ENCODE data around the gene FOXE3. TPM values are rescaled to one million over a fixed set of nuclear protein-coding genes. Genes with fewer than 3 reads are reported as not detected.

Gene FOXE3
- total RNA-seq: not detected

- ATAC-seq: no peak
- DNase-seq (ENCODE audit: low spot score): no peak
Observed at GRCh38 chr1:47415728-47416318, at the start of gene FOXE3. FOXE3 (plus strand) TSS chr1:47416285; CDS start chr1:47416316, 31 bp downstream.

GRCh38 chr1:47367651-47368050 lies 48.4 kb upstream of the FOXE3 start:
- no peak for ATAC-seq
- DNase-seq (ENCODE audit: low spot score): no peak

GRCh38 chr1:47371016-47371517 lies 45.0 kb upstream of the FOXE3 start:
- DNase-seq (ENCODE audit: low spot score) (no peak), ATAC-seq (no peak)

- DNase-seq (ENCODE audit: low spot score): no peak
- ATAC-seq: no peak
Observed at GRCh38 chr1:47374501-47374900, 41.6 kb upstream of the FOXE3 start.

- no peak for DNase-seq (ENCODE audit: low spot score)
- ATAC-seq: peak; percentile 67
Observed at GRCh38 chr1:47378147-47378546, 37.9 kb upstream of the FOXE3 start.

GRCh38 chr1:47380699-47381098 lies 35.4 kb upstream of the FOXE3 start:
- ATAC-seq: peak; percentile 96

GRCh38 chr1:47382399-47382983 lies 33.6 kb upstream of the FOXE3 start:
- ATAC-seq: no peak
- no peak for DNase-seq (ENCODE audit: low spot score)

More at GRCh38 chr1:47380699-47381098, 35.4 kb upstream of the FOXE3 start:
- no peak for DNase-seq (ENCODE audit: low spot score)

GRCh38 chr1:47384083-47384482 lies 32.0 kb upstream of the FOXE3 start:
- no peak for DNase-seq (ENCODE audit: low spot score)

GRCh38 chr1:47385020-47385419 lies 31.1 kb upstream of the FOXE3 start:
- no peak for ATAC-seq
- no peak for DNase-seq (ENCODE audit: low spot score)

More at GRCh38 chr1:47384083-47384482, 32.0 kb upstream of the FOXE3 start:
- no peak for ATAC-seq

- ATAC-seq (no peak), DNase-seq (ENCODE audit: low spot score) (no peak)
Observed at GRCh38 chr1:47386268-47386667, 29.8 kb upstream of the FOXE3 start.

- ATAC-seq (peak; percentile 55), DNase-seq (ENCODE audit: low spot score) (no peak)
Observed at GRCh38 chr1:47388030-47388890, 27.8 kb upstream of the FOXE3 start.

GRCh38 chr1:47388891-47389238 lies 27.2 kb upstream of the FOXE3 start:
- ATAC-seq: peak; percentile 93
- peak; percentile 71 for DNase-seq (ENCODE audit: low spot score)

GRCh38 chr1:47389731-47390130 lies 26.4 kb upstream of the FOXE3 start:
- ATAC-seq (peak; percentile 35), DNase-seq (ENCODE audit: low spot score) (no peak)

- no peak for ATAC-seq
Observed at GRCh38 chr1:47390843-47391242, 25.2 kb upstream of the FOXE3 start.

GRCh38 chr1:47393141-47393540 lies 22.9 kb upstream of the FOXE3 start:
- no peak for ATAC-seq
- DNase-seq (ENCODE audit: low spot score): no peak

More at GRCh38 chr1:47390843-47391242, 25.2 kb upstream of the FOXE3 start:
- no peak for DNase-seq (ENCODE audit: low spot score)

GRCh38 chr1:47395433-47395832 lies 20.7 kb upstream of the FOXE3 start:
- no peak for DNase-seq (ENCODE audit: low spot score)
- no peak for ATAC-seq

GRCh38 chr1:47396671-47397196 lies 19.4 kb upstream of the FOXE3 start:
- ATAC-seq: no peak

GRCh38 chr1:47399138-47399845 lies 16.8 kb upstream of the FOXE3 start:
- ATAC-seq (no peak), DNase-seq (ENCODE audit: low spot score) (no peak)

More at GRCh38 chr1:47396671-47397196, 19.4 kb upstream of the FOXE3 start:
- DNase-seq (ENCODE audit: low spot score): no peak

GRCh38 chr1:47399846-47400155 lies 16.3 kb upstream of the FOXE3 start:
- no peak for ATAC-seq
- no peak for DNase-seq (ENCODE audit: low spot score)

GRCh38 chr1:47401761-47402160 lies 14.3 kb upstream of the FOXE3 start:
- DNase-seq (ENCODE audit: low spot score) (no peak), ATAC-seq (no peak)

- ATAC-seq: no peak
- no peak for DNase-seq (ENCODE audit: low spot score)
Observed at GRCh38 chr1:47402591-47402990, 13.5 kb upstream of the FOXE3 start.
